GM23248 (cell line): ENCODE measurements around the gene CACNB3.

Experiments used
- EZH2 ChIP-seq: fragments of 200-600 bp; sonication (generic); IDR thresholded peaks from 2 replicates; pipeline ENCODE4 v1.6.1; 2018; ENCODE audit warnings: antibody characterized with exemption, mild to moderate bottlenecking; ENCODE audit not compliant: insufficient read depth, poor library complexity, severe bottlenecking
- EZH2phosphoT487 ChIP-seq: fragments of 200-600 bp; sonication (generic); IDR thresholded peaks from 2 replicates; pipeline ENCODE4 v1.6.1; 2018; ENCODE audit warnings: antibody characterized with exemption, moderate library complexity, mild to moderate bottlenecking, low read depth; ENCODE audit not compliant: insufficient read depth

DNA sequence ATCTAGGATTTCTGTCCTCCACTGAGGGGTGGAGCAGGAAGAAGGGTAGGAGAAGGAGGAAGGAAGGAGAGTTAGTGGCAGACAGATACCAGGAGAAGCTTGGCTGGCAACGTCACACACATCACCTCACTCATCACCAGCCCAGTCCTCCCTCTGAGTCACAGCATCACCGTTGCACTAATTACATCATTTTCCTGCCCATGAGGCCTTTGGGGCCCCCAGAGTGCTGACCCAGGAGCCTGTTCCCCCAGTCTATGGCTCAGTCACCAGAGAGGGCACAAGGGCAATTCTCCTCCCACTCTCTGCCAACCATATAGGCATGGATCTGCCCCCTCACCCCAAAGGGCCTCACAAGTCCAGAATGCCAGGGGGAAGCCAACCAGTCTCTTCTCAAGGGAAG is 42.8 kb downstream of the CACNB3 start:
- TF ChIP-seq EZH2: no peak
- no peak for TF ChIP-seq EZH2phosphoT487
